ENCODE data around the gene GLYR1. TPM values are rescaled to one million over a fixed set of nuclear protein-coding genes. Genes with fewer than 3 reads are reported as not detected.
A peak's percentile ranks its signal among the peaks of the same experiment; 100 is the strongest.

Gene GLYR1
- total RNA-seq, 1 experiment from 2014 or later = 117 TPM

DNA sequence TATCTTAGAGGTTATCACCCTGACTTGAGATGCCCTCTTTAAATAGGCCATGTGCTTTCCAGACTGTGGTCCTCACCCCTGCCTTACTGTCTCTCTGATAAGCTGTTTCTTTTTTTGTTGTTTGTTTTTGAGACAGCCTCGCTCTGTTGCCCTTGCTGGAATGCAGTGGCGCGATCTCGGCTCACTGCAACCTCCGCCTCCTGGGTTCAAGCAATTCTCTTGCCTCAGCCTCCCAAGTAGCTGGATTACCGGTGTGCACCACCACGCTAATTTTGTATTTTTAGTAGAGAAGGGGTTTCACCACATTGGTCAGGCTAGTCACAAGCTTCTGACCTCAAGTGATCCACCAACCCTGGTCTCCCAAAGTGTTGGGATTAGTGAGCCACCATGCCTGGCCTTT is 58.2 kb downstream of the GLYR1 start:
- H3K4me3 Mint-ChIP-seq (ENCODE audit: unreplicated experiment) = peak overlapping the region; percentile 48
- H3K9me3 ChIP-seq = no peaks in the 10 kb centered on the region
- no peak overlapping the region for H3K4me3 ChIP-seq (ENCODE audit: low read depth, low read length)
- CTCF ChIA-PET = no interaction called here
- POLR2A ChIA-PET = interaction anchor here (0.8 to 1.5 kb wide), 2 partner anchors 20 to 55 kb away, joined by 6 to 7 read pairs; partner anchors contain the start of genes ANKS3 and DNAAF8
- TF ChIP-seq, protein P1, sequence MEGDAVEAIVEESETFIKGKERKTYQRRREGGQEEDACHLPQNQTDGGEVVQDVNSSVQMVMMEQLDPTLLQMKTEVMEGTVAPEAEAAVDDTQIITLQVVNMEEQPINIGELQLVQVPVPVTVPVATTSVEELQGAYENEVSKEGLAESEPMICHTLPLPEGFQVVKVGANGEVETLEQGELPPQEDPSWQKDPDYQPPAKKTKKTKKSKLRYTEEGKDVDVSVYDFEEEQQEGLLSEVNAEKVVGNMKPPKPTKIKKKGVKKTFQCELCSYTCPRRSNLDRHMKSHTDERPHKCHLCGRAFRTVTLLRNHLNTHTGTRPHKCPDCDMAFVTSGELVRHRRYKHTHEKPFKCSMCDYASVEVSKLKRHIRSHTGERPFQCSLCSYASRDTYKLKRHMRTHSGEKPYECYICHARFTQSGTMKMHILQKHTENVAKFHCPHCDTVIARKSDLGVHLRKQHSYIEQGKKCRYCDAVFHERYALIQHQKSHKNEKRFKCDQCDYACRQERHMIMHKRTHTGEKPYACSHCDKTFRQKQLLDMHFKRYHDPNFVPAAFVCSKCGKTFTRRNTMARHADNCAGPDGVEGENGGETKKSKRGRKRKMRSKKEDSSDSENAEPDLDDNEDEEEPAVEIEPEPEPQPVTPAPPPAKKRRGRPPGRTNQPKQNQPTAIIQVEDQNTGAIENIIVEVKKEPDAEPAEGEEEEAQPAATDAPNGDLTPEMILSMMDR (IDR thresholded peaks at IDR 0.05; ENCODE audit: insufficient read depth in 1 of 2, low read depth in 1 of 2, low read length in 1 of 2, severe bottlenecking in 1 of 2, unreplicated experiment in 1 of 2) = no peak
- DNase-seq = no peak
- peaks cover 12% of the 10 kb centered on the region for H3K4me1 Mint-ChIP-seq (ENCODE audit: low read depth, unreplicated experiment)
- peaks cover 8% of the 10 kb centered on the region for H3K36me3 Mint-ChIP-seq (ENCODE audit: insufficient read depth, unreplicated experiment)
- H3K4me1 ChIP-seq = peaks cover 35% of the 10 kb centered on the region
- no TSS peak for BruUV-seq (replicated peaks)
- no peaks in the 10 kb centered on the region for H3K36me3 ChIP-seq (ENCODE audit: control insufficient read depth, insufficient read depth, low read length)
- no peaks in the 10 kb centered on the region for H3K27me3 ChIP-seq (replicated peaks; ENCODE audit: control insufficient read depth, insufficient read depth, low read length)
- H3K9me3 Mint-ChIP-seq (ENCODE audit: unreplicated experiment) = no peaks in the 10 kb centered on the region
- peak overlapping the region; percentile 56 for H3K27ac Mint-ChIP-seq (ENCODE audit: unreplicated experiment)
- no peaks in the 10 kb centered on the region for H3K27me3 Mint-ChIP-seq (ENCODE audit: insufficient read depth, unreplicated experiment)
- intact Hi-C loops (cut with micrococcal nuclease; ENCODE audit: unreplicated experiment) = loop anchor here (2.0 kb wide), 1 partner anchor 20 kb away; no protein-coding TSS in a partner anchor

DNA sequence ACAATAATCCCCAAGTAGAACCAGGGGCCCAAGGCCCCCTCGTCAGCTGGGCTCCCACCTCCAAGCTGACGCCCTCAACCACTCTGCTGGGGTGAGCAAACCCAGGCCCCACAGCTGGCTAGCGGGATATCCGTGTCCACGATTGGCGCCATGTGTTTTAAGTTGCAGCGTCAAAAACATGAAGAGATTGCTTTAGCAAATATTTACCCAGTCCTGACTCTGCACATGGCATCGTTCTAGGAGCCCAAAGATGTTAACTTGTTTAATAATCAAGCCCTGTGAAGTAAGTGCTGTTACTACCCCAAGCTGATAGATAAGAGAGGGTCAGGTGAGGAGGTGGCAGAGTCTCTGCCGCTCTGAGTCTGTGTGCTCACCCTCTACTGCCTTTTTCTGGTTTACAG is 58.6 kb downstream of the GLYR1 start:
- CTCF ChIA-PET = interaction anchor here (0.6 to 1.1 kb wide), 2 partner anchors 54 to 94 kb away, joined by 3 to 6 read pairs; partner anchors contain the start of gene DNAAF8
- peak overlapping the region; percentile 48 for H3K4me3 Mint-ChIP-seq (ENCODE audit: unreplicated experiment)
- DNase-seq = peak in 1 of 2 experiments; percentile 43

DNA sequence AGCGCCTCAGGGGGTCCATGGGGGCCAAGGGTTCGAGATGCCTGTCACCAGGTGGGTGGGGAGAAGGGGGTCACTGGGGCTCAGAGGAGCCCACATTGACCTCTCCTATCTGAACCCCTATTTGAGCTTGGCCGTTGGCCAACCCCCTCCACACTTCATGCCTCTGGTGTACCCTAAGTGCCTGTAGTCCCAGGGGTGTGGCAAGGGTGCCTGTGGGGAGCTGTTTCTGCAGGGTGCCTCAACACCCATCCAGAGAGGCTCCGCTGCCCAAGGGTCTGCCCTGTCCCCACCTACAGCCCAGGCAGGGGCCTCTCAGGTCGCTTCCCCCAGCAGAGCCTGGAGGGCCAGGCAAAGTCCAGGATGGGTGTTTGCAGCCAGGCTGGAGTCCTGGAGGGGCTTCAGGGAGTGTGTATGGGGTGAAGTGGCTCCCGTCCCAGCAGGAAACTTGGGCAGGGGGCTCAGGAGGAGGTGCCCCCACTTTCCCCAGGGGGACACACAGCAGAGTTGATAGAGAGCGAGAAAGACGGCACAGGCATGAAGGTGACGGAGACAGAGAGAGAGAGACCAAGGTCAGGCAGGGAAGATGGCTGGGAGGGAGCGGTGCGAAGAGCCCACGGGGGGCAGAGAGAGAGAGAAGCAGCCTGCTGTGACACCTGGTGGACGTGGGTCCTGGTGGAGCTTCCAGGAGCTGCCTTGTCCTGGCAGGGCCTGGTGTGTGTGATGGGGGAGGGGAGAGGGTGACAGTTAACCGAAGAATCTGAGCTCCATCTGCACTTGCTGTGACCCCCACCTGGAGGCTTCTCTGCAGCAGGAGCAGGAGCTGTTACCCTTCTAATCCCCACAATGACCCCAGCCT is 59.2 kb downstream of the GLYR1 start, which contains the start of gene SEPTIN12:
TSS of gene SEPTIN12 (minus strand) at position 719 of the 856 bp plus-strand sequence. CDS start at position 19, 700 bp downstream.
- POLR2A ChIA-PET = interaction anchor here (0.8 to 1.5 kb wide), 2 partner anchors 19 to 54 kb away, joined by 6 to 7 read pairs; partner anchors contain the start of genes ANKS3 and DNAAF8
- peaks cover 12% of the 10 kb centered on the region for H3K4me1 Mint-ChIP-seq (ENCODE audit: low read depth, unreplicated experiment)
- TF ChIP-seq, protein P1 (IDR thresholded peaks at IDR 0.05; ENCODE audit: insufficient read depth in 1 of 2, low read depth in 1 of 2, low read length in 1 of 2, severe bottlenecking in 1 of 2, unreplicated experiment in 1 of 2) = no peak
- peaks cover 8% of the 10 kb centered on the region for H3K36me3 Mint-ChIP-seq (ENCODE audit: insufficient read depth, unreplicated experiment)
- peak within 1 kb of the TSS; percentile 56 for H3K27ac Mint-ChIP-seq (ENCODE audit: unreplicated experiment)
- Histone ChIP-seq H3K9me3 (no peaks in the 10 kb centered on the region), H3K27me3 (replicated peaks; ENCODE audit: control insufficient read depth, insufficient read depth, low read length) (no peaks in the 10 kb centered on the region), H3K4me1 (peaks cover 35% of the 10 kb centered on the region), H3K36me3 (ENCODE audit: control insufficient read depth, insufficient read depth, low read length) (no peaks in the 10 kb centered on the region), H3K4me3 (ENCODE audit: low read depth, low read length) (no peak within 1 kb of the TSS)
- BruUV-seq (replicated peaks) = no TSS peak
- no peaks in the 10 kb centered on the region for H3K9me3 Mint-ChIP-seq (ENCODE audit: unreplicated experiment)
- H3K27me3 Mint-ChIP-seq (ENCODE audit: insufficient read depth, unreplicated experiment) = no peaks in the 10 kb centered on the region
- H3K4me3 Mint-ChIP-seq (ENCODE audit: unreplicated experiment) = peak within 1 kb of the TSS; percentile 48
- DNase-seq = peak; percentile 57 to 67
- intact Hi-C loops (cut with micrococcal nuclease; ENCODE audit: unreplicated experiment) = loop anchor here (2.0 kb wide), 1 partner anchor 19 kb away; no protein-coding TSS in a partner anchor
- CTCF ChIA-PET = interaction anchor here (0.6 to 1.1 kb wide), 2 partner anchors 53 to 93 kb away, joined by 3 to 6 read pairs; partner anchors contain the start of gene DNAAF8

More for the DNA sequence above, 58.6 kb downstream of the GLYR1 start:
- no peaks in the 10 kb centered on the region for H3K27me3 Mint-ChIP-seq (ENCODE audit: insufficient read depth, unreplicated experiment)
- intact Hi-C loops (cut with micrococcal nuclease; ENCODE audit: unreplicated experiment) = loop anchor here (2.0 kb wide), 1 partner anchor 20 kb away; no protein-coding TSS in a partner anchor
- no TSS peak for BruUV-seq (replicated peaks)
- no peaks in the 10 kb centered on the region for H3K36me3 ChIP-seq (ENCODE audit: control insufficient read depth, insufficient read depth, low read length)
- peak overlapping the region; percentile 56 for H3K27ac Mint-ChIP-seq (ENCODE audit: unreplicated experiment)
- H3K4me1 Mint-ChIP-seq (ENCODE audit: low read depth, unreplicated experiment) = peaks cover 12% of the 10 kb centered on the region
- POLR2A ChIA-PET = interaction anchor here (0.8 to 1.5 kb wide), 2 partner anchors 20 to 54 kb away, joined by 6 to 7 read pairs; partner anchors contain the start of genes ANKS3 and DNAAF8
- no peaks in the 10 kb centered on the region for H3K9me3 Mint-ChIP-seq (ENCODE audit: unreplicated experiment)
- no peaks in the 10 kb centered on the region for H3K27me3 ChIP-seq (replicated peaks; ENCODE audit: control insufficient read depth, insufficient read depth, low read length)
- H3K4me1 ChIP-seq = peaks cover 35% of the 10 kb centered on the region
- H3K36me3 Mint-ChIP-seq (ENCODE audit: insufficient read depth, unreplicated experiment) = peaks cover 8% of the 10 kb centered on the region
- no peaks in the 10 kb centered on the region for H3K9me3 ChIP-seq
- H3K4me3 ChIP-seq (ENCODE audit: low read depth, low read length) = no peak overlapping the region
- TF ChIP-seq, protein P1 (IDR thresholded peaks at IDR 0.05; ENCODE audit: insufficient read depth in 1 of 2, low read depth in 1 of 2, low read length in 1 of 2, severe bottlenecking in 1 of 2, unreplicated experiment in 1 of 2) = no peak

Data from Caco-2 (cell line).